Neural cell (in vitro differentiated cells): ENCODE measurements around the gene NPHP4. TPM values are rescaled to one million over a fixed set of nuclear protein-coding genes. Genes with fewer than 3 reads are reported as not detected.

ENCODE experiments used
- H2AFZ ChIP-seq: fragments of 200-600, 300-800 bp; sonication (generic), shearing (Covaris generic); 2 replicates; pipeline ENCODE4 v1.6.0; 2014; ENCODE audit warnings: low read depth, mild to moderate bottlenecking, antibody characterized with exemption, low read length, moderate library complexity
- H3F3A ChIP-seq: fragments of 200-600 bp; shearing (Covaris generic); 2 replicates; pipeline ENCODE4 v1.6.1; 2016; ENCODE audit warnings: mild to moderate bottlenecking, moderate library complexity, mixed read lengths, antibody characterized with exemption, low read length; ENCODE audit not compliant: insufficient read depth, poor library complexity, severe bottlenecking
- H3K27ac ChIP-seq: fragments of 200-600, 300-800 bp; sonication (generic), shearing (Covaris generic); 2 replicates; pipeline ENCODE4 v1.5.1; 2014; ENCODE audit warnings: mild to moderate bottlenecking, low read length, moderate library complexity
- H3K27me3 ChIP-seq: fragments of 300-800, 200-600 bp; sonication (generic), shearing (Covaris generic); 2 replicates; pipeline ENCODE4 v1.6.0; 2014; ENCODE audit warnings: mild to moderate bottlenecking, low read depth, low read length, moderate library complexity; ENCODE audit not compliant: insufficient read depth
- H3K36me3 ChIP-seq: fragments of 300-800, 200-600 bp; sonication (generic), shearing (Covaris generic); 2 replicates; pipeline ENCODE4 v1.5.1; 2014; ENCODE audit warnings: mild to moderate bottlenecking, antibody characterized with exemption, low read length, moderate library complexity; ENCODE audit not compliant: insufficient read depth
- H3K4me2 ChIP-seq: fragments of 300-800, 200-600 bp; sonication (generic), shearing (Covaris generic); 2 replicates; pipeline ENCODE4 v1.6.0; 2014; ENCODE audit warnings: mild to moderate bottlenecking, low read length
- H3K4me3 ChIP-seq: fragments of 300-800, 200-600 bp; sonication (generic), shearing (Covaris generic); 2 replicates; pipeline ENCODE4 v1.5.1; 2014; ENCODE audit warnings: mild to moderate bottlenecking, low read length, moderate library complexity
- H3K79me2 ChIP-seq: fragments of 200-600 bp; shearing (Covaris generic); replicated peaks from 2 replicates; pipeline ENCODE4 v1.6.0; 2014; ENCODE audit warnings: mild to moderate bottlenecking, low read length, moderate library complexity; ENCODE audit not compliant: insufficient read depth
- H3K9ac ChIP-seq: fragments of 300-800, 200-600 bp; sonication (generic), shearing (Covaris generic); 2 replicates; pipeline ENCODE4 v1.6.1; 2016; ENCODE audit warnings: mild to moderate bottlenecking, low read length, mixed read lengths
- H3K9me2 ChIP-seq: fragments of 200-600 bp; shearing (Covaris generic); 2 replicates; pipeline ENCODE4 v1.6.1; 2016; ENCODE audit warnings: mild to moderate bottlenecking, low read length, mixed read lengths; ENCODE audit not compliant: insufficient read depth
- H3K9me3 ChIP-seq: fragments of 200-600, 300-800 bp; sonication (generic), shearing (Covaris generic); 2 replicates; pipeline ENCODE4 v1.6.1; 2016; ENCODE audit warnings: mild to moderate bottlenecking, mixed run types, low read length, moderate library complexity, mixed read lengths
- H4K20me1 ChIP-seq: fragments of 200-600 bp; shearing (Covaris generic); 2 replicates; pipeline ENCODE4 v1.6.1; 2016; ENCODE audit warnings: mild to moderate bottlenecking, mixed run types; ENCODE audit not compliant: insufficient read depth
- CTCF ChIP-seq: fragments of 450-650 bp; IDR thresholded peaks from 2 replicates; pipeline ENCODE4 v1.5.1; 2014; ENCODE audit warnings: antibody characterized with exemption, mild to moderate bottlenecking, moderate library complexity; ENCODE audit not compliant: poor library complexity, severe bottlenecking
- EP300 ChIP-seq: fragments of 450-650 bp; conservative IDR thresholded peaks from 2 replicates; pipeline ENCODE4 v1.6.1; 2014; ENCODE audit warnings: antibody characterized with exemption, mild to moderate bottlenecking, moderate library complexity; ENCODE audit not compliant: poor library complexity, severe bottlenecking
- EZH2 ChIP-seq: fragments of 200-600, 300-800 bp; shearing (Covaris generic), sonication (generic); IDR thresholded peaks from 2 replicates; pipeline ENCODE4 v1.6.1; 2014; ENCODE audit warnings: antibody characterized with exemption, low read length, borderline replicate concordance, mild to moderate bottlenecking; ENCODE audit not compliant: insufficient read depth, poor library complexity, severe bottlenecking
- MXI1 ChIP-seq: fragments of 450-650 bp; conservative IDR thresholded peaks from 2 replicates; pipeline ENCODE4 v1.6.1; 2014; ENCODE audit warnings: antibody characterized with exemption, mild to moderate bottlenecking; ENCODE audit not compliant: poor library complexity, severe bottlenecking
- POLR2AphosphoS5 ChIP-seq: IDR thresholded peaks from 2 replicates; pipeline ENCODE4 v1.6.1; 2012
- RAD21 ChIP-seq: fragments of 450-650 bp; conservative IDR thresholded peaks from 2 replicates; pipeline ENCODE4 v1.6.1; 2014; ENCODE audit warnings: antibody characterized with exemption, mild to moderate bottlenecking, moderate library complexity
- REST ChIP-seq: IDR thresholded peaks from 2 replicates; pipeline ENCODE4 v1.6.1; 2012; ENCODE audit warnings: borderline replicate concordance
- SMC3 ChIP-seq: fragments of 450-650 bp; conservative IDR thresholded peaks from 2 replicates; pipeline ENCODE4 v1.6.1; 2014; ENCODE audit warnings: antibody characterized with exemption, mild to moderate bottlenecking, moderate library complexity; ENCODE audit not compliant: poor library complexity
- TAF1 ChIP-seq: IDR thresholded peaks from 2 replicates; pipeline ENCODE4 v1.6.1; 2012; ENCODE audit warnings: low read depth
- polyA plus RNA-seq: library from polyadenylated mRNA; depleted of rRNA; stranded (reverse); fragments of >200 nt; gene quantifications from 2 replicates; pipeline ENCODE4 v1.2.3, GENCODE V29; 2014

NPHP4 gene
- polyA plus RNA-seq, 1 donor from 2014 or later: 17.1 TPM

- Histone ChIP-seq H3K36me3 (no peaks in the 10 kb centered on the region), H3K9ac (no peak overlapping the region), H3K79me2 (no peaks in the 10 kb centered on the region), H3K27me3 (no peaks in the 10 kb centered on the region), H3K4me3 (no peak overlapping the region), H4K20me1 (no peaks in the 10 kb centered on the region), H3K27ac (no peak overlapping the region), H3K4me2 (no peak overlapping the region), H3K9me2 (no peaks in the 10 kb centered on the region), H3F3A (no peaks in the 10 kb centered on the region), H2AFZ (no peak overlapping the region), H3K9me3 (no peaks in the 10 kb centered on the region)
- TF ChIP-seq EP300 (no peak), RAD21 (no peak), TAF1 (no peak), EZH2 (no peak), SMC3 (no peak), POLR2AphosphoS5 (no peak)
These were observed 16.5 kb upstream of the NPHP4 start for GRCh38 chr1:6008696-6009095.

GRCh38 chr1:6008084-6008415 lies 15.8 kb upstream of the NPHP4 start:
- no peak overlapping the region for H3K27ac ChIP-seq
- no peak overlapping the region for H3K4me3 ChIP-seq
- H3F3A ChIP-seq: no peaks in the 10 kb centered on the region

More at GRCh38 chr1:6008084-6008415, 15.8 kb upstream of the NPHP4 start:
- Histone ChIP-seq H2AFZ (no peak overlapping the region), H3K9me2 (no peaks in the 10 kb centered on the region), H3K9me3 (no peaks in the 10 kb centered on the region), H4K20me1 (no peaks in the 10 kb centered on the region), H3K27me3 (no peaks in the 10 kb centered on the region), H3K9ac (no peak overlapping the region), H3K79me2 (no peaks in the 10 kb centered on the region), H3K4me2 (no peak overlapping the region), H3K36me3 (no peaks in the 10 kb centered on the region)
- TF ChIP-seq TAF1 (no peak), POLR2AphosphoS5 (no peak), REST (no peak), EZH2 (no peak), CTCF (no peak), SMC3 (no peak), MXI1 (no peak), RAD21 (no peak), EP300 (no peak)
